Erythroblast (primary cell): ENCODE measurements around the gene TTC39B.

Experiments used
- GATA1 ChIP-seq: IDR thresholded peaks from 2 replicates; pipeline ENCODE4 v1.6.1; 2011; ENCODE audit warnings: low read depth, mild to moderate bottlenecking, control low read depth, low read length, moderate library complexity
- POLR2A ChIP-seq: IDR thresholded peaks from 2 replicates; pipeline ENCODE4 v1.6.1; 2011; ENCODE audit warnings: mild to moderate bottlenecking, low read length

GRCh38 chr9:15244001-15244441, 63.0 kb downstream of the TTC39B start:
- TF ChIP-seq POLR2A: no peak
- no peak for TF ChIP-seq GATA1
